Astrocyte of the spinal cord (primary cell): ENCODE data around the gene LITAFD.

ENCODE experiments used
- DNase-seq: peaks from one replicate; pipeline ENCODE4 v3.0.0; 2011; ENCODE audit warnings: low read depth, low spot score
- H3K4me3 ChIP-seq: 2 replicates; pipeline ENCODE4 v1.5.1; 2011; ENCODE audit warnings: low read depth, mild to moderate bottlenecking, low read length, moderate library complexity
- CTCF ChIP-seq: IDR thresholded peaks from 2 replicates; pipeline ENCODE4 v1.5.1; 2012; ENCODE audit warnings: low read depth, mild to moderate bottlenecking, low read length, inconsistent platforms
- in situ Hi-C: cut with HindIII; loops from 2 replicates; pipeline ENCODE4 v1.10.0; 2017; ENCODE audit warnings: low sequenced_read_pairs

The LITAFD gene

DNA sequence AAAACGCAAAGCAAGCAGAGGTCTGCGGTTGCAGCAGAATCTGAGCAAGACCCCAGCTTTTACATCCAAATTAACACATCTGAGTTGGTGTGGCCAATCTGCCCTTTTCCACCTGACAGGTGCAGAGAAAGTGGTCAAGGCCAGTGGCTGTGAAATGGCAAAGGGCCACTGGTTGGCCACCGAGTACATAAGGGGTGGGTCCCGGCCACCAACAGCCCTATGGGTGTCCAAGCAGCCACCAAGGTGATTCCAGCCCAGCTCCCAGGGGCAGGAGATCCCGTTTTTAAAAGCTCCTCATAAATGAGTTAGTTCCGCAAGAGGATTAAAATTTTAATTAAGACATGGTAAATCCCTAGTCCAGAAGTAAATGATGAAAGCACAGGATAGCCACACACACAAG is 52.5 kb downstream of the LITAFD start:
- no peak overlapping the region for H3K4me3 ChIP-seq
- in situ Hi-C loops, result no loop called here

More for the DNA sequence above, 52.5 kb downstream of the LITAFD start:
- no peak for TF ChIP-seq CTCF
- DNase-seq, result no peak
